HG03097 (cell line): Measurements from ENCODE around the gene VSIG10L.

Experiments
- ATAC-seq: cut with Tn5 transposase; IDR thresholded peaks from one replicate; pipeline ENCODE4 v1.9.1; 2021; ENCODE audit not compliant: unreplicated experiment, low FRiP score

VSIG10L gene

DNA sequence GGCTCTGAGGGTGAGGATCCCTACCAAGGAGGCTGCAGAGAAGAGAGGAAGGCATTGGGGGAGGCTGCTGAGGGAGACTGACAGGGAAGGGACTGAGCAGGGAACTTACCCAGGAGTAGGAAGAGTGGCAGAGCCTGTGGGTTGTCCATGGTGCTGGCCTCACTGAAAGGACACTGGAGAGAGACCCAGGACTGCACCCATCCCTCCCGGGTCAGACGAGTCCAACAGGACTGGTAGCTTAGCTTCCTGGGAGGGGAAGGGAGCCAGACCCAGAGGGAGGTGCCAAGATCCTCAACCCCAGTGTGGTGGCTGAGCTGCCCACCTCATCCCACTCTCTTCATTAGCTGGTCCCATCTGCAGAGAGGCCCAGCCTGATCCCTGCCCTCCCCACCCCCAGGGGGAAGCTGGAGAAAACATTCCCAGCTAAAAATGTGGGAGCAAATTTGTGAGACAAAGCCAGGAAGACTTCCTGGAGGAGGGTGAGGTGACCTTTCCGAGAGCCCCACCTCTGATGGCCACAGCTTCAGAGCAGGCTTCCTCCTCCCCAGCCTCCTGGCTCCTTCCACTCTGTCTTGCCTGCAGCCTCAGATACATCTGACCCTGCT is at the start of gene VSIG10L:
TSS of gene VSIG10L (minus strand) at position 164 of the 605 bp plus-strand sequence. CDS start at position 149, 15 bp downstream.
- no peak for ATAC-seq

DNA sequence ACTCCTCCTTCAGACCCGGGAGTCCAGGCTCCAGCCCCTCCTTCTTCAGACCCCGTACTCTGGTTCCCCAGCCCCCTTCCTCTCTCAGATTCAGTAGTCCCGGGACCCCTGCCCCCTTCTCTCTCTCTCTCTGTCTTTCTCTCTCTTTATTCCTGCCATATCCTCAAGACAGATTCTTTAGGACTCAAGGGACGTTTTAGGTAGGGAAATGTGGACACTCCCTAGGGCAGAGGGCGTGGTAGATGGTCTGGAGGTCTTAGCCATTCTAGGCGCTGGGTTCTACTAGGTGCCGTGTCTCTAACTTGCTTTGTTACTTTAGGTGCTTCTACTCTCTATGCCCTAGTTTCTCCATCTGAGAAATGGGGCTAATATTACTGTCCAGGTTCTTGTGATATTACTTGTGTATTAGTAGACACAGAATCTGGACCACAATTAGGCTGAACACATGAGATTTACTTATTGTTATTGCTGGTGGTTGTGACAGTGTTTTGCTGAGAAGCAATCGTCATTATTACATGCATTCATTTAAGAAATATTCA is 49.2 kb upstream of the VSIG10L start:
- no peak for ATAC-seq

DNA sequence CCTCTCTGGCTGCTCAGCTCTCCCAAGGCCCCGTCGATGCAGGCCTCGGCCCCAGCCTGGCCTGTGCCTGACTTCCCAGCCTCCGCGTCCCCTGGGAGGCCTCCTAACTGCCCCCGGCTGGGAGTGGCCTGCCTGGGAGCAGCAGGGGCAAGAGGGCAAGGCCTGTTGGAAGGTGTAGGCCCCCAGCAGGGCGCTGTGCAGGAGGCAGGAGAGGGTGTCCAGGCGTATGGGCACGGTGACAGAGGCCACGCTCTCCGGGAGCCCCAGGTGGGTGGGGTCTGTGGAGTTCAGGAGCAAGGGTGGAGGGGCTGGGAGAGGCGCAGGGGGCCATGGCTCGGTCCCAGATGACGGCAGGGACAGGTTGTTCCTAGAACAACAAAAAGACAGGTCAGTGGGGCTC is 47.2 kb upstream of the VSIG10L start:
- no peak for ATAC-seq

DNA sequence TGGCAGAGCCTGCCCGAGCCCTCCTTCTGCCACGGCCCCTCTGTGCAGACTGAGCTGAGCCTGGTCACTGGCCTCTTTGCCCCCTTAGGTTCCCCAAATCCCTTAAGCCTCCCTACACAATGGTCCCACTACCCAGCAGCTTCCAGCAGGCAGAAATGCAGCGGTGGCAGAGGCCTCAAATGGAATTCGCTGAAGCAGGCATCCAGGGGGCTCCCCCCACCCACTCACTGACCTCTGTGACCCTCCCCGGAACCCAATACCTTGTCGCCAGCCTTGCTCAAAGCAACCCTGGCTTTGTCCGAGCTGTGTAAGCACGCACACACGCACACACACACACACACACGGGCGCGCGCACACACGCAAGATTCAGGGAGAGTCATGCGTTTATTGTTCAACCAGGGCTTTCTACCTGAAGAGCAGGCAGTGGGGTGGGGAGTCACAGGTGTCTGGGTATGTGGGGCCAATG is 46.0 kb upstream of the VSIG10L start, which contains the start of gene LIM2:
TSS of gene LIM2 (minus strand) at position 51 of the 466 bp plus-strand sequence. CDS start 531 bp downstream, outside the sequence.
- no peak for ATAC-seq

DNA sequence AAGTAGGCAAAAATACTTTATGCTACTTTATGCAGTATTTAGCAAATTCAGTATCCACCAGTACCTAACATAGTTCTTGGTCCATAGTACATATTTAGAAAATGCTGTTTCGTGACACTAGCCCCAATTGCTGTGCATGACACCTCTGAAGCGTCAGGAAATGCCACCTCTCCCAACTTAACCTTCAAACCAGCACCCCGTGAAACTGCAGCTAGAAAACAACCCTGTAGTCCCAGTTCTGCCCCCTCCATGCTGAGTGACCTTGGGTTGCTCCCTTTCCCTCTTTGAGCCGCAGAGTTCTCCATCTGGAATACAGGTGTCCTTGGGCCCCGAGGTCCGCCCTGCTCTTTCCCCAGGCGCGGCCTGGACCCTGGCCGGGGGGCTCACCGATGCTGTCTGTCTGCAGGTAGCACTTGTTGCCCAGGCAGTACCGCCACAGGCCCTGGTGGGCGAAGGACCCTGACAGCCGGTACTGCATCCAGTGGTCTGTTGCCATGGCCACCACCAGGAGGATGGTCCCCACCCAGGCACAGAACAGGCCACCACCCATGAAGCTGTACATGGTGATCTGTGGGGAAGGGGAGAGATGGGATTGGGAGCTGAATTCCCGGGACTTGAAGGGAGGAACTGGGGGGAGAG is 45.1 kb upstream of the VSIG10L start:
- no peak for ATAC-seq

DNA sequence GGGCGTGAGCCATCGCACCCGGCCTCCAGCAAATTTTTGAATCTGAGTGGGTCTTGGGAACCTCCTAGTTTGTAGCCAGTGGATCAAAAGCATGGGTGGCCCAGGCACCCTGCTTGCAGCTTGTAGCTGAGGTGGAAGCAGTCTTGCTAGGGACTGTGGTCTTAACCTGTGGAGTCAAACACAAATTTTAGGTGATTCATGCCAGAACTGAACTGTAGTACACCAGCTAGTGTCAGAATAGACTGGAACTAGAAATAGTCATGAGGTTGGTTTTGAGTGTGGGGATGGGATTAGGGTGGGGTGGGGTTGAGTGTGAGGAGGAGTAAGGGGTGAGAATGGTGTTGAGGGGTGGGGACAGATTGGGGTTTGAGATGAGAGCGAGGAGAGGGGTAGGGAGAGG is 40.1 kb upstream of the VSIG10L start:
- no peak for ATAC-seq

DNA sequence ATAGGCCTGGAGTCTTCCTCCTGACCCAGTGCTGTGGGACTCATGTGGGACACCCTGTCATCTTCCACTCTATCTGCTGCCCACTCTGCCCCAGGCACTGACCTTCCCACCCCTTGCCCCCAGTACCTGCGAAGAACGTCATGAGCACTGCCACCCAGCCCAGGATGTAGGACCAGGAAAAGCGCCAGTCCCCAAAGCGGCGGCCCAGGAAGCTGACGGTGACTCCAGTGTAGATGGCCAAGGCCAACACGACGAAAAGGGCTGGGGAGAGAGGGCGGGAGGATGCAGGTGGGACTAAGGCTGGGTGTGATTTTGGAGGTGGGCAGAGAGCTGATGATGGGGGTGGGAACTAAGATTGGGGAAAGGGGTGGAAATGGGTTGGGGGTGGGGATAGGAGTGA is 38.4 kb upstream of the VSIG10L start:
- no peak for ATAC-seq

DNA sequence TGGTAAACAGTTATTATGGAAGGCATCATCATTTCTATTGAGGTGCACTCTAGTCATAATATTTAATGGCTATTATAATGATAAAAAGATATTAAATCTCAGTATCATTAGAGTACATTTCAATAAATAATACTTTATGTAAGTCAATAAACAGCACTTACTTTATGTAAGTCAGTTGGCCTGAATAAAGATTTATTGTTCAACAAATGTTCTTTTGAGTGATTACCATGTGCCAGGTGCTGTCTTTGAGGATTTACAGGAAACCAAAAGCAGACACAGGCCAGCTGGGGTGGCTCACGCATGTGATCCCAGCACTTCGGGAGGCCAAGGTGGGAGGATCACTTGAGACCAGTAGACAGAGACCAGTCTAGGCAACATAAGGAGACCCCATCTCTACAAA is 35.5 kb upstream of the VSIG10L start:
- no peak for ATAC-seq

DNA sequence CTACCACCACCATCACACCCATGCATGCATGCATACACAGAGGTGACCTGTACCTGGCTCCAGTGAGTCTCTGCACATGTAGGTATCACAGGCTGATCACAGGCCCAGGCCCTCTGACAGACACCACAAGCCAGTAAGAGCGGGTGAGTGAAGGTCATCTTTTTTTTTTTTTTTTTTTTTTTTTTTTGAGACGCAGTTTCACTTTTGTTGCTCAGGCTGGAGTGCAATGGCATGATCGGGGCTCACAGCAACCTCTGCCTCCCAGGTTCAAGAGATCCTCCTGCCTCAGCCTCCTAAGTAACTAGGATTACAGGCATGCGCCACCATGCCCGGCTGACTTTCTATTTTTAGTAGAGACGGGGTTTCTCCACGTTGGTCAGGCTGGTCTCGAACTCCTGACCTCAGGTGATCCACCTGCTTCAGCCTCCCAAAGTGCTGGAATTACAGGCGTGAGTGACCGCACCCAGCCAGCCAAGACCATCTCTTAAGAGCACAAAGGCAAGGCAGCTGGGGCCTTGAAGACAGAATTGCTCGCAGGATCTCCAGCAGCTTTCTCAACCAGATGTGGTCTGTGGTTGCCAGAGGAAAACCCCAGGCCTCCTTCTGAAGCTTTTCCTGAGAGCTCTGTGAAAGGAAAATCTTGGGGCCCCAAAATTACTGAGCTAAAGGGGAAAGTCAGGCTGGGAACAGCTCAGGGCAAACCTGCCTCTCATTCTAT is 33.7 kb upstream of the VSIG10L start:
- no peak for ATAC-seq

DNA sequence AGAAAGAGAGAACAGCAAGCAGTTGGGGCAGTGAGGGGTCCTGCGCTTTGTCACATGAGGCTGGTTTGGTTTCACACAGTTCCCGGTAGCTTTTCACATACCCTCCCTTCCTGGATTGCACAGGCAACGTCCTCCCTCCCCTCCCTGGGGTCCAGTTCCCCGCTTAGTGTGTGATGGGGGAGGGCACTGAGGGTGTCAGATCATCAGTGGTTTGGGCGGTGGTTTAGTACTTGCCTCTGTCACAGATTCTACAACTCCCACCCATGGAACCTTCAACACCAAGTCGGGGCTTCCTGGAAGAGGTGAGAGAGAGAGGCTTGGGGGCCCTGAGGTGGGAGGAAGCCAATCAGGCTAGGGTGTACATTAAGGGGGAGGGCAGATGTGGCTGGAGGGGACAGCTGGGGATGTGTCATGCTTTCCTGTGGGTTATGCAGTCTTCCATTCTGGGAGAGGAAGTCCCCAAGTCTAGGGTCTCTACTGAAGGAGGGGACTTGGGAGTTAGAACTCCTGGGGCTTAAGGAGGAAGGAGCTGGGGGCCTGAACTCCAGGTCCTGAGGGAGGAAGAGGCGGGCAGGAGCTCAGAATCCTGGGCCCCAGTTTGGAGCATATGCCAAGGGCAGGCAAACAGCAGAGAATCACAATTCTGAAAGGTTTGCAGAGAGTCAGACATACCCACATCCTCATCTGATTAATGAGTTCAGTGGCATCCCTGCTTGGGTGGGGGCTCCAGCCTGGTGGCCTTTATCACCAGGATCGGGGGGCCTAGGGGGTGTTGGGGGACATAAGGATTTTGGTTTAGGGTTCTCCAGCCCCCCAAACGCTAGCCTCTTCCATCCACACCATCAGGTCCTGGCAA is 30.9 kb upstream of the VSIG10L start, which contains the start of gene NKG7:
TSS of gene NKG7 (minus strand) at position 6 of the 856 bp plus-strand sequence. CDS start 119 bp downstream, outside the sequence.
- ATAC-seq, result no peak

DNA sequence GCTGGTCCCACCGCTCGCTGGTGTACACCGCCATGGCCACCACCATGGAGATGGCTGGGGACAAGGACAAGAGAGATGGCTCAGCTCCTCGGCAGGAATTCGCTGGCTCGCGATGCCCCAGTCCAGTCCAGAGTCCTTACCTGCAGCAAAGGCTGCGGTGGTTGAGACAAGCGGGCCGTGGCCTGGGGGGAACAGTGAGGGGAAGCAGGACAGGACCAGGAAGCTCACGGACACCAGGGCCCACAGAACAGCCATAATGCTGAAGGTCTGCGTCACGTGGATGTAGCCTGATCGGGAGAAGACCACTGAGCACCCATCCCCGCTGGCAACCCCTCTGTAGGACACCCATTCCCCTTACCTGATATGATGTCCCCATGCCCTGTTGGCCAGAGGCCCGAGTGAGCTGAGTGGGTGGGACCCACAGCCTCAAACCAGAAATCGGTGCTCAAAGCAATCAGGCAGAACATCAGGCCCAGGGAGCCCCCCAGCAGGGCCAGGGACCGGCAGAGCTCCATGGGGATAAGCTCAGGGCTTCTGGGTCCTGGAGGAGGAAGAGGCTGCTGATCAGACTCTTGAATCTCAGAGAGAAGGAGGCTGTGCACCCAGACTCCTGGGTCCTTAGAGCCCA is 30.2 kb upstream of the VSIG10L start:
- no peak for ATAC-seq

DNA sequence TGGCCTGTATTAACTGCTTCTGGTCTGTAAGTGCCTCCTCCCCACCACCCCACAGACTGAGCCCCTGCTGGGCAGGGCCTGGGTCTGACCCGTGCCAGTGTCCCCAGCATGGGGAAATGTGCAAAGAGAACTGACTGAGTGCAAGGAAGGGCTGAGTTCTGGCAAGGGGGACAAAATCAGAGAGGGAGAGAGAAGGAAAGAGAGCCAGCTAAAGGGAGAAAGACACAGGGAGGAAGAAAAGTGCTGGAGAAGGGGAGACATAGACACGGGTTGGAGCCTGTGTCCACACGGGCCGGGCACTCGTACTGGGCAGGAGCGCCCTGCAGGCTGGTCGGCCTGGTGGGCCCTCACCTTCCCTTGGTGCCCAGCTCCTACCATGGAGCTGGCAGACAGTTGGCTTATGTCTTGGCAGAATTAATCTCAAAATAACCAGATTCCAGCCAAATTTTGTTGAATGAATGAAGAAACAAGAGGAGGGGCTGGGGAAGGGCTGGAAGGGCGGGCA is 29.3 kb upstream of the VSIG10L start:
- no peak for ATAC-seq

DNA sequence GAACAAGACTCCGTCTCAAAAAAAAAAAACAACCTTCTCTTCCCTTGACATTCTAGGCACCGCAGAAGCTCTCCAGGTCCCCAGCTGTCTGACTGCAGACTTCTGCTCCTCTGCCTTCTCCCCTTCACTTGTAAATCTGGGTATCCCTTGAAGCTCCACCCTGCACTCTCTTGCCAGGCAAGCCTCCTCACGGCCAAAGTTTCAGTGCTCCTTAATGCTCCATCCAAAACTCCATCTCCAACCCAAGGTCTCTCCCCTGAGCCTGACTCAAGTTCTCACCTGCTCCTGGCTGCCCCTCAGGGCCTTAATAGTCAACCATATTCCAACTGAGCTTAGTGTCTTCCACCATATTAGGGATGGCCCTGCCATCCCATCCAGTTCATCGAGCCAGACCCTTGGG is 28.3 kb upstream of the VSIG10L start:
- no peak for ATAC-seq

DNA sequence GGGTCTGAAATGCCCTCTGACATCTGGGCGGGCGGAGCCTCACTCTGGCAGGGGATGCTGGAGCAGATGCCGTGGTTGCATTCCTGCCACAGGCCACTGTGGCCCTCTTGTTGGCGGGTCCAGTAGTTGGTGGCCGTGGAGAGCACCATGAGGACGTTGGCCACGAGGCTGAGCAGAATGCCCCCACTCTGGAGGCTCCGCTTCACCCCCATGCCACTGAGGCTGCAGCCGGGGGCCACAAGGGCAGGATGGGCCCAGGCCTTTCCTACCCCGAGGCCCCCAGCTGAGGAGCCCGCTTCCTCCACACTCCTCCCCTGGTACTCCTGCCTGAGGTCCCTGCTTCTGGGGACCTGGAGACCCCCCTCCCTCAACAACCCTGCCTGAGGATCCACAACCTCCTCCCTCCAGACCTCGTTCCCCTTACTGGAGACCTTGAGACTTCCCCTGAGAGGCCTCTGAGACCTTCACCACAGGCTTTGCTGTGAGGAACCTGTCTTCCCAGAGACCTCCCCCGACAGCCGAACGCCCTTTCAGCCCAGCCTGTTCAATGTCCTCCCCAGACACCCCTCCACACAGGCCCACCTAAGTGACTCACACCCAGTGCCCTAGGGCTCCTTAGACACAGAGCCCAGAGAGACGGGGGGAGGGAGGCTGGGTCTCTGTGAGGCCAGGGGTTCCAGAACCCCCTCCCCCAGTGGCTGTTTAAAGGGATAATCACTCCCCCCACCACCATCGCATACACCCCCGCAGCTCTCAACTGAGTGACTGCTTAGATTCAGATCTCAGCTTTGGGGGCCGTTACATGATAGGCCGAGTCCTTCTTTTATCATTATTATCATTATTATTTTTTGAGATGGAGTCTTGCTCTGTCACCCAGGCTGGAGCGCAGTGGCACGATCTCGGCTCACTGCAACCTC is 26.7 kb upstream of the VSIG10L start, which contains the start of gene CLDND2:
TSS of gene CLDND2 (minus strand) at position 638 of the 917 bp plus-strand sequence. CDS start at position 212, 426 bp downstream.
- ATAC-seq, result no peak

DNA sequence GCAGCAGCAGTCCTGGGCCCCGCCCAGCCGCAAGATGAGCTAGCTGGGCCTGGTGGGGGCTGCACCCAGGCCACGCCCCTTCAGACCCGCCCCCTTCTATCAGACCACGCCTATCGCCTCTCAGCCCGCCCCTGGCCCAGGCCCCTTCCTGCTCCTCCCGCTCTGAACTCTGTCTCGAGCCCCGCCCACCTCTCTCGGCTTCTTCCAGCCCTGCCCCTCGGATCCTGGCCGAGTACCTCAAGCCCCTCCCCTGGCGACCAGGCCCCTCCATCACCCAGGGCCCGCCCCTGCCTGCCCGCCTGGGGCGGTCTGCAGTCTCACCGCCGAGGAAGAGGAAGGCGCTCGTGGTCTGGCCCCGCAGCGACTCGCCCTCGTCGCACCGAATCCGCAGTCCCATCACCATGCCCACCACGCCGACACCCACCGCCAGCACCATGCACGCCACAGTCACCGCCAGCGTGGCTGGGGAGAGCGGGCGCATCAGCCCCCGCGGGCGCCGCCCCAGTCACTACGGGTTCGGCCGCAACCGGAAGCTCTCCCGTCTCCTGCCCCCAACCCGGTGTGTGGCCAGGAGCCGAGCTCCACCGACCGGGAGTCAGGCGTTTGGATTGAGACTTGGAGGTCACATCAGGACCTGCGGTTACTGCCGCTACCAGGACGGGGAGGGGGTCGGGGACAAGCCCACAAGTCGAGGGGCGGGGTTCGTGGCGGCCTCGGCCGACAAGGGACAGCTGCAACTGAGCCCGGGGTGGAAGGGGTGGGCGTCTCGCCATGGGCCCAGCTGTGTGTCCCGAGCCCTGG is 25.8 kb upstream of the VSIG10L start:
- ATAC-seq, result peak; percentile 58

DNA sequence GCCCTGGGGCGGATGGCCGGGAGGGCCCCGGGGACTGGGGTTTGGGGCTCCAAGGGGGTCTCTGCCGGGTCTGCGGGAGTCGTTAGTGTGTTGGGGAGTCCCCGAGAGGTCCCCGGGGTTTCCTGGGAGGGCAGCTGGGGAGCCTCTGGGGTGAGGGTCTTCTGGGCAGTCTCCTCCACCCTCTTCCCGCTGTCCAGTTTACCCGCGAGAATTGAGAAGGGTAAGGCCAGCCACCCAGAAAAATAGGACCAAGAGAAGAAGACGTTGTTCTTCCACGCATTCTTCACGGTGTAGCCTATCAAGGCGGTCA is 25.3 kb upstream of the VSIG10L start:
- no peak for ATAC-seq

DNA sequence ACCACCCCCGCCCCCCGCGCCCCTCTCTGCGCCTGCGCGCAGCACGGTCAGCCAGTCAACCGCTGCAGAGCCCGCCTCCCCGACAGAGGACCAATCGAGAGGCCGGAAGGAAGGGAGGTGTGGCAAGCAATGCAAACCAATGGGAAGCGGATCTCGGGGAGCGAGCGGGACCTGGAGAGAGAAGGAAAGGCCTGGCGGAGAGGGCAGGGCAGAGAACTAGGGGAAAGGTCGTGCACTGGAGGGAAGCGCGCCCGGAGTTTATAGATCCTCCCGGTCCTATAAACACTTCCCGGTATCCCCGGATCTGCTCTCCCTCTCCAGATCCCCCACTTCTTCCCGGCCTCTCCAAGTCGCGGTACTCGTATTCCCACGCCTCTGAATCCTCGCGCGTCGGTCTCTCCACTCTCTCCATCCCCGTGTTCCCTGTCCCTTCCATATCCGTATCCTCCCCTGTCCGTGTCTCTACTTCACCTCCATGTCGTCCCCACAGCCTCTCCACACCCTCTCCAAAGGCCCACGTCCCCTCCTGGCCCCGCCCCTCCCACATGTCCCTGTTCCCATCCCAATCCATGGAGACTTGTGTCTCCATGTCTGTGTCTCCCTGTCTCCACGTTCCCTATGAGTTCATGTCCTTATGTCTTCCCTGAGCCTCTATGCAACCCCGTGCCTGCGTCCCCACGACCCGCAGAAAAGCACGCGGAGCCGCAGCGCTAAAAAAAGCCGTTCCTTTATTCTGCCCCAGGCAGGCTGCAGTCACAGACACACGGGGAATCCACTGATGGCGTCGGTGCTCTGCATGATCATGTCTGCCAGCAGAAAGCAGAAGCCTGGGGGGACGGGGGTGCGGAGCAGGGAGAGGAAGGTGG is 24.7 kb upstream of the VSIG10L start:
- ATAC-seq, result peak; percentile 39
